Natural killer cell (primary cell): ENCODE data around the gene B3GALNT1. TPM values are rescaled to one million over a fixed set of nuclear protein-coding genes. Genes with fewer than 3 reads are reported as not detected.

Experiments
- ATAC-seq, 3 donors: fragments of 150-1000 bp in 2 of 3; fragments of 200-7000 bp in 1 of 3; cut with Tn5 transposase; 1 replicate in 1 of 3; 2 replicates in 2 of 3; pipeline ENCODE4 v1.10.0; 2021; ENCODE audit warnings: mild to moderate bottlenecking in 2 of 3, moderate library complexity in 2 of 3
- DNase-seq, 2 donors: peaks; one replicate each; pipeline versions ENCODE4 v3.0.0 to v3.0.0-alpha.2; 2013 to 2021; ENCODE audit warnings: mixed read lengths in 1 of 2
- H3K27ac ChIP-seq: one replicate; pipeline ENCODE4 v1.5.1; 2013; ENCODE audit warnings: mild to moderate bottlenecking, low read length
- H3K27me3 ChIP-seq: one replicate; pipeline ENCODE4 v1.6.1; 2013; ENCODE audit warnings: low read length; ENCODE audit not compliant: control insufficient read depth, insufficient read depth
- H3K36me3 ChIP-seq: one replicate; pipeline ENCODE4 v1.6.1; 2013; ENCODE audit warnings: low read length; ENCODE audit not compliant: control insufficient read depth, insufficient read depth
- H3K4me1 ChIP-seq: one replicate; pipeline ENCODE4 v1.6.1; 2013; ENCODE audit warnings: low read length; ENCODE audit not compliant: control insufficient read depth, insufficient read depth
- H3K4me3 ChIP-seq: one replicate; pipeline ENCODE4 v1.5.1; 2013; ENCODE audit warnings: low read length
- H3K9me3 ChIP-seq: one replicate; pipeline ENCODE4 v1.6.1; 2013; ENCODE audit warnings: low read length; ENCODE audit not compliant: control insufficient read depth, insufficient read depth
- H3K27ac Mint-ChIP-seq, 2 donors: one replicate each; pipeline ENCODE4 v1.8.0; 2022; ENCODE audit warnings: mild to moderate bottlenecking in 2 of 2, mixed read lengths in 2 of 2, moderate library complexity in 1 of 2
- H3K27me3 Mint-ChIP-seq, 2 donors: one replicate each; pipeline ENCODE4 v1.8.0; 2022; ENCODE audit warnings: low read depth in 2 of 2, mixed read lengths in 2 of 2
- H3K36me3 Mint-ChIP-seq: one replicate; pipeline ENCODE4 v1.8.0; 2022; ENCODE audit warnings: mixed read lengths
- H3K4me1 Mint-ChIP-seq, 2 donors: one replicate each; pipeline ENCODE4 v1.8.0; 2022; ENCODE audit warnings: mixed read lengths in 2 of 2
- H3K4me3 Mint-ChIP-seq: one replicate; pipeline ENCODE4 v1.8.0; 2022; ENCODE audit warnings: mild to moderate bottlenecking, moderate library complexity, mixed read lengths
- H3K9me3 Mint-ChIP-seq, 2 donors: one replicate each; pipeline ENCODE4 v1.8.0; 2022; ENCODE audit warnings: mixed read lengths in 2 of 2
- WGBS: methylation state at CpG from one replicate; pipeline ENCODE4 v1.1.7; 2013; ENCODE audit warnings: missing lambda C conversion rate; ENCODE audit not compliant: insufficient coverage; 5-methylcytosine and 5-hydroxymethylcytosine counted together
- intact Hi-C: fragments of 100-400 bp; cut with micrococcal nuclease; formaldehyde crosslinking; loops from one replicate; pipeline ENCODE4 v1.14.2; 2022
- total RNA-seq, 4 donors: library from RNA; stranded (reverse); fragments of 120-200 nt in 1 of 4; gene quantifications; one replicate each; pipeline versions ENCODE4 v1.2.3 to v1.2.4, GENCODE V29; 2013 to 2022
- TF ChIP-seq, protein P1 (sequence below): fragments of 200-600 bp; IDR thresholded peaks from one replicate; pipeline ENCODE4 v1.8.0; 2022; ENCODE audit warnings: antibody characterized with exemption

B3GALNT1 gene
- total RNA-seq, 3 donors from 2014 or later (not counting 1 experiment from before 2014, with no cell fraction given), result 2.0 to 4.3 (median 2.5) TPM

DNA sequence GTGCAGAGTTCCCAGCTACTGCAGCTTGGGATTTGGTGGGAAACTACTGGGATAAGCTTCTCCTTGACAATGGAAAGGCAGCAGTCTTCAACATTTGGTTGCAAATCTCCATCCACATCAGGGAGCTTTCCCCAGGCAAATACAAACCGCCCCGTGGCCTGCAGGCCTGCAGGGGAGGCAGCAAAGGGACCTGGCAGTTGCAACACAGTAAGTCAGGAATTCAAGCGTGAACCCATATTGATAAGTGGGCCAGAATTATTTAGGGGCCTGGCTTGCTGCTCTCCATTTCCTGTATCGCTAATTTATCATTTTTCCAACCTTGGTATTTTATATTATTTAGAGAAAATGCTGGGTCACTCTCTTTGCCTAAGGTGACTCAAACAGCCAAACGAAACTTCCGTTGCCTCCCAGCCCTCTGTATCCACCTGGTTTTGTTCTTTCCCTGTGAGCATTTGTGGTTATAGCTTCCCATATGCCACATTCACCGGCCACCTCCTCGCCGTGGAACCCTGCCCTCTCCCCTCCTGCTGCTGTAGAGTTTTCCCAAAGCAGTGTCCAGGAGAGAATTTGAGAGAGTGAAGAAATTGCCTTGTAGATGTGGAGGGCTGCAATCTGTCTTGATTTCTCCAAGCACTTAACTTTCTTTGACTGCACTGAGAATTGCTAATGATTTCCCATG lies 34.8 kb downstream of the B3GALNT1 start:
- intact Hi-C loops, result no loop called here
- H3K27ac ChIP-seq, result no peak overlapping the region
- H3K4me3 Mint-ChIP-seq, result no peak overlapping the region

DNA sequence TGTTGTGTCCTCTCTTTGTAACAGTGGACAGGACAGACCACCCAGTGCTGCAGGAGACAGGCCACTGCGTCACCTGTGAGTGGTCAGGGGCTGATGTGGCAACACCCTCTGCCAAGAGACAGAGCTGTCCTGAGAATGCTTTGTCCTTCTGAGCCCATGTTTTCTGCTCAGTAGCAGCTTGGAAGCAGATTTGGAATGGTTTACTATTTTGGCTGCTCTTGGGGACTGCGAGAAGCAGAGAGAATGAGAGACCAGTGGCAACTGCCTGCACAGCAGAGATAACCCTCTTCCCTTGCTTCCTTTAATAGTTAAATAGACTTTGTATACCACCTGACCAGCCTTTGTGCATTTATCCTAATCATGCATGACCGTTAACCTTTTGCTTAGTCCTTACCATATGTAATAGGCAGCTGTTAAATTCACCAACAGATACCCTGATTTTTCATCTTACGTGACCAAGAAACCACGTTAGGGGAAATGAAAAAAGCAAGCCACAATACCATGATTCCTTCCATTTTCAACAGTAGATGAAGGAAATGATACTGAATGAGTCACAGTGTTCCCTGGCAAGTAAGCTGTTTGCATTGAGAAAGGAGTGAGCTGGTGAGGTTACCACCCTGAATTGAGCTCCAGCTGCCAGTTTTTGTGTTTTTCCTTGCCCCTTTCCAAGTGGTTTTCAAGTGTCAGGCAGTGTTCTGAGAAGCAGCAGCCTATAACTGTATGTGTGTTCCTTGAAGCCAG lies 35.5 kb downstream of the B3GALNT1 start:
- no peak overlapping the region for H3K4me3 ChIP-seq
- no peak overlapping the region for H3K27ac ChIP-seq
- ATAC-seq, result no peak
- peaks cover 16% of the 10 kb centered on the region for H3K36me3 ChIP-seq
- no peak overlapping the region for H3K4me3 Mint-ChIP-seq
- no peaks in the 10 kb centered on the region for H3K36me3 Mint-ChIP-seq
- no peak overlapping the region for H3K27ac Mint-ChIP-seq
- H3K4me1 ChIP-seq, result peaks cover 18% of the 10 kb centered on the region
- intact Hi-C loops, result no loop called here
- H3K9me3 Mint-ChIP-seq, result no peaks in the 10 kb centered on the region
- WGBS, result 57% methylated on average over 3 of the region's 5 CpGs
- peak in 1 of 2 donors; percentile 5 for DNase-seq
- H3K4me1 Mint-ChIP-seq, result no peaks in the 10 kb centered on the region
- no peaks in the 10 kb centered on the region for H3K27me3 Mint-ChIP-seq
- H3K27me3 ChIP-seq, result no peaks in the 10 kb centered on the region
- H3K9me3 ChIP-seq, result no peaks in the 10 kb centered on the region
- TF ChIP-seq, protein P1, sequence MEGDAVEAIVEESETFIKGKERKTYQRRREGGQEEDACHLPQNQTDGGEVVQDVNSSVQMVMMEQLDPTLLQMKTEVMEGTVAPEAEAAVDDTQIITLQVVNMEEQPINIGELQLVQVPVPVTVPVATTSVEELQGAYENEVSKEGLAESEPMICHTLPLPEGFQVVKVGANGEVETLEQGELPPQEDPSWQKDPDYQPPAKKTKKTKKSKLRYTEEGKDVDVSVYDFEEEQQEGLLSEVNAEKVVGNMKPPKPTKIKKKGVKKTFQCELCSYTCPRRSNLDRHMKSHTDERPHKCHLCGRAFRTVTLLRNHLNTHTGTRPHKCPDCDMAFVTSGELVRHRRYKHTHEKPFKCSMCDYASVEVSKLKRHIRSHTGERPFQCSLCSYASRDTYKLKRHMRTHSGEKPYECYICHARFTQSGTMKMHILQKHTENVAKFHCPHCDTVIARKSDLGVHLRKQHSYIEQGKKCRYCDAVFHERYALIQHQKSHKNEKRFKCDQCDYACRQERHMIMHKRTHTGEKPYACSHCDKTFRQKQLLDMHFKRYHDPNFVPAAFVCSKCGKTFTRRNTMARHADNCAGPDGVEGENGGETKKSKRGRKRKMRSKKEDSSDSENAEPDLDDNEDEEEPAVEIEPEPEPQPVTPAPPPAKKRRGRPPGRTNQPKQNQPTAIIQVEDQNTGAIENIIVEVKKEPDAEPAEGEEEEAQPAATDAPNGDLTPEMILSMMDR, result no peak

More for the DNA sequence above, 34.8 kb downstream of the B3GALNT1 start:
- Histone ChIP-seq H3K4me3 (no peak overlapping the region), H3K27me3 (no peaks in the 10 kb centered on the region), H3K36me3 (peaks cover 16% of the 10 kb centered on the region), H3K9me3 (no peaks in the 10 kb centered on the region), H3K4me1 (peaks cover 18% of the 10 kb centered on the region)
- H3K36me3 Mint-ChIP-seq, result no peaks in the 10 kb centered on the region
- WGBS, result 96% methylated on average over 8 of the region's 9 CpGs
- H3K27me3 Mint-ChIP-seq, result no peaks in the 10 kb centered on the region
- TF ChIP-seq, protein P1, result no peak
- DNase-seq (no peak), ATAC-seq (no peak)
- H3K4me1 Mint-ChIP-seq, result no peaks in the 10 kb centered on the region
- H3K9me3 Mint-ChIP-seq, result no peaks in the 10 kb centered on the region
- no peak overlapping the region for H3K27ac Mint-ChIP-seq

DNA sequence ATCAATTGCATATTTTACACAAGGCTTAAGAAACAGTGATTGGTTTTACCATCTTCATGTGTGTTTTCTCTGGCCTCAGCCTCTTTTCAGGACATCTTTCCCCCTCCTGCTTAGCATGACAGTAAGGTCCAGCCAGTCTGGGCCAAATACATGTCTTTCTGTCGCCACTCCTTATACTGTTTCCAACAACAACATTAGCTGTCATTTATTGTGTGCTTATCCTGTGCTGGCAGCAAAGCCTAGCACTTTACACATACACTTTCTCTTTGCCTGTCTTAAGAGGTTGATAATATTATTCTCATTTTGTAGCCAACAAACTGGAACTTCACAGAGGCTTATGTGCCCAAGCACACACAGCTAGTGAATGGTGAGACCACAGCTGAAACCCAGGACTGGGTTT lies 37.8 kb downstream of the B3GALNT1 start:
- 100% methylated on average over 1 of the region's 1 CpG for WGBS
- H3K36me3 ChIP-seq, result peaks cover 16% of the 10 kb centered on the region
- H3K4me1 ChIP-seq, result peaks cover 18% of the 10 kb centered on the region
- no peaks in the 10 kb centered on the region for H3K36me3 Mint-ChIP-seq
- no peak overlapping the region for H3K27ac ChIP-seq
- H3K4me3 Mint-ChIP-seq, result no peak overlapping the region
- no peaks in the 10 kb centered on the region for H3K27me3 Mint-ChIP-seq
- H3K27me3 ChIP-seq, result no peaks in the 10 kb centered on the region
- H3K4me3 ChIP-seq, result no peak overlapping the region
- ATAC-seq, result no peak
- no peaks in the 10 kb centered on the region for H3K9me3 ChIP-seq
- TF ChIP-seq, protein P1, result no peak
- H3K27ac Mint-ChIP-seq, result no peak overlapping the region
- DNase-seq, result no peak
- H3K9me3 Mint-ChIP-seq, result no peaks in the 10 kb centered on the region
- no peaks in the 10 kb centered on the region for H3K4me1 Mint-ChIP-seq
- intact Hi-C loops, result no loop called here
